ENCODE data around the gene RAD51.

RAD51 gene

GRCh38 chr15:40754574-40754882 lies 59.6 kb downstream of the RAD51 start:
- TF ChIP-seq CTCF (IDR thresholded peaks at IDR 0.05; ENCODE audit: low read length): no peak
- no peak for TF ChIP-seq EZH2phosphoT487 (IDR thresholded peaks at IDR 0.05; ENCODE audit: low read length)
- TF ChIP-seq EZH2 (optimal IDR thresholded peaks at IDR 0.05; ENCODE audit: low read depth, low read length): no peak
- H3K79me2 ChIP-seq (ENCODE audit: low read length): peaks cover 43% of the 10 kb centered on the region
- H2AFZ ChIP-seq (ENCODE audit: low read length): peak overlapping the region; percentile 93
- no peak for DNase-seq
- no peaks in the 10 kb centered on the region for H3K27me3 ChIP-seq (replicated peaks; ENCODE audit: insufficient read depth, low read length)
- H3K4me2 ChIP-seq (ENCODE audit: low read depth, low read length): peak overlapping the region; percentile 91
- peaks cover 15% of the 10 kb centered on the region; the same call in 1 of the 2 replicates for H3F3A ChIP-seq (ENCODE audit: insufficient read depth, low read length)
- H3K9me3 ChIP-seq (replicated peaks; ENCODE audit: insufficient read depth, low read length): no peaks in the 10 kb centered on the region
- peak overlapping the region; percentile 97 for H3K4me3 ChIP-seq (ENCODE audit: low read length)
- peak overlapping the region; percentile 92 for H3K9ac ChIP-seq (ENCODE audit: low read length)
- H3K27ac ChIP-seq (ENCODE audit: low read length): peak overlapping the region; percentile 54; the same call in 1 of the 2 replicates
- peaks cover 13% of the 10 kb centered on the region for H4K20me1 ChIP-seq (ENCODE audit: insufficient read depth, low read length)
- peaks cover 9% of the 10 kb centered on the region for H3K4me1 ChIP-seq (ENCODE audit: low read length)
- no peaks in the 10 kb centered on the region for H3K9me2 ChIP-seq (replicated peaks; ENCODE audit: insufficient read depth, low read length)
- peaks cover 10% of the 10 kb centered on the region for H3K36me3 ChIP-seq (replicated peaks; ENCODE audit: insufficient read depth, low read length)

- Histone ChIP-seq H3K9me3 (replicated peaks; ENCODE audit: insufficient read depth, low read length) (no peaks in the 10 kb centered on the region), H3F3A (ENCODE audit: insufficient read depth, low read length) (peaks cover 15% of the 10 kb centered on the region; the same call in 1 of the 2 replicates), H3K9ac (ENCODE audit: low read length) (peak within 1 kb of the TSS; percentile 92), H3K79me2 (ENCODE audit: low read length) (peaks cover 43% of the 10 kb centered on the region), H4K20me1 (ENCODE audit: insufficient read depth, low read length) (peaks cover 13% of the 10 kb centered on the region), H3K4me3 (ENCODE audit: low read length) (peak within 1 kb of the TSS; percentile 97), H2AFZ (ENCODE audit: low read length) (peak within 1 kb of the TSS; percentile 93), H3K4me2 (ENCODE audit: low read depth, low read length) (peak within 1 kb of the TSS; percentile 91), H3K9me2 (replicated peaks; ENCODE audit: insufficient read depth, low read length) (no peaks in the 10 kb centered on the region), H3K4me1 (ENCODE audit: low read length) (peaks cover 9% of the 10 kb centered on the region), H3K36me3 (replicated peaks; ENCODE audit: insufficient read depth, low read length) (peaks cover 10% of the 10 kb centered on the region), H3K27ac (ENCODE audit: low read length) (peak within 1 kb of the TSS; percentile 78; the same call in 1 of the 2 replicates), H3K27me3 (replicated peaks; ENCODE audit: insufficient read depth, low read length) (no peaks in the 10 kb centered on the region)
- TF ChIP-seq CTCF (IDR thresholded peaks at IDR 0.05; ENCODE audit: low read length): no peak
- no peak for TF ChIP-seq EZH2phosphoT487 (IDR thresholded peaks at IDR 0.05; ENCODE audit: low read length)
- TF ChIP-seq EZH2 (optimal IDR thresholded peaks at IDR 0.05; ENCODE audit: low read depth, low read length): no peak
- peak; percentile 95 for DNase-seq
Observed at GRCh38 chr15:40754883-40755811, 60.2 kb downstream of the RAD51 start, which contains the start of gene RMDN3. Gene RMDN3, minus strand, starts transcription at chr15:40755254. Its CDS starts 471 bp downstream, at chr15:40754783.

GRCh38 chr15:40755812-40756208 lies 60.8 kb downstream of the RAD51 start:
- peaks cover 13% of the 10 kb centered on the region for H4K20me1 ChIP-seq (ENCODE audit: insufficient read depth, low read length)
- H3K36me3 ChIP-seq (replicated peaks; ENCODE audit: insufficient read depth, low read length): peaks cover 7% of the 10 kb centered on the region
- H3K27me3 ChIP-seq (replicated peaks; ENCODE audit: insufficient read depth, low read length): no peaks in the 10 kb centered on the region
- peak overlapping the region; percentile 86 for H3K4me2 ChIP-seq (ENCODE audit: low read depth, low read length)
- H2AFZ ChIP-seq (ENCODE audit: low read length): peak overlapping the region; percentile 80
- DNase-seq: no peak
- TF ChIP-seq EZH2 (optimal IDR thresholded peaks at IDR 0.05; ENCODE audit: low read depth, low read length) (no peak), EZH2phosphoT487 (IDR thresholded peaks at IDR 0.05; ENCODE audit: low read length) (no peak), CTCF (IDR thresholded peaks at IDR 0.05; ENCODE audit: low read length) (no peak)
- H3K4me3 ChIP-seq (ENCODE audit: low read length): peak overlapping the region; percentile 97
- peak overlapping the region; percentile 92 for H3K9ac ChIP-seq (ENCODE audit: low read length)
- H3K27ac ChIP-seq (ENCODE audit: low read length): peak overlapping the region; percentile 78; the same call in 1 of the 2 replicates
- no peaks in the 10 kb centered on the region for H3K9me2 ChIP-seq (replicated peaks; ENCODE audit: insufficient read depth, low read length)
- H3K79me2 ChIP-seq (ENCODE audit: low read length): peaks cover 38% of the 10 kb centered on the region
- peaks cover 15% of the 10 kb centered on the region; the same call in 1 of the 2 replicates for H3F3A ChIP-seq (ENCODE audit: insufficient read depth, low read length)
- H3K9me3 ChIP-seq (replicated peaks; ENCODE audit: insufficient read depth, low read length): no peaks in the 10 kb centered on the region
- peaks cover 9% of the 10 kb centered on the region for H3K4me1 ChIP-seq (ENCODE audit: low read length)

All from MM.1S (cell line).